GM10266 (cell line): ENCODE results near the gene DNAJC7.

ENCODE experiments used
- DNase-seq: peaks from one replicate; pipeline ENCODE4 v3.0.0; 2012; ENCODE audit errors: extremely low spot score
- CTCF ChIP-seq: IDR thresholded peaks from 2 replicates; pipeline ENCODE4 v1.5.1; 2012; ENCODE audit warnings: mild to moderate bottlenecking, low read depth; ENCODE audit not compliant: control insufficient read depth, insufficient read depth; ENCODE audit errors: missing control alignments

The DNAJC7 gene

GRCh38 chr17:41973408-41973811 is 43.8 kb downstream of the DNAJC7 start:
- DNase-seq, result no peak
- TF ChIP-seq CTCF, result no peak

- no peak for TF ChIP-seq CTCF
- no peak for DNase-seq
These were observed 44.5 kb downstream of the DNAJC7 start for GRCh38 chr17:41972571-41973407.

- no peak for TF ChIP-seq CTCF
- no peak for DNase-seq
These were observed 45.3 kb downstream of the DNAJC7 start for GRCh38 chr17:41971721-41972523.

GRCh38 chr17:41970901-41971331 is 46.3 kb downstream of the DNAJC7 start:
- TF ChIP-seq CTCF, result no peak
- DNase-seq, result no peak

GRCh38 chr17:41968676-41969075 is 48.6 kb downstream of the DNAJC7 start:
- no peak for DNase-seq
- TF ChIP-seq CTCF, result no peak

GRCh38 chr17:41967921-41968578 is 49.2 kb downstream of the DNAJC7 start:
- TF ChIP-seq CTCF, result no peak
- no peak for DNase-seq
